Nephron progenitor cell (in vitro differentiated cells): ENCODE data around the gene PLA2G2E.

Experiments
- DNase-seq: peaks from one replicate; pipeline ENCODE4 v3.0.0; 2021
- H3K27ac Mint-ChIP-seq: 2 replicates; pipeline ENCODE4 v1.8.0; 2021; ENCODE audit warnings: mild to moderate bottlenecking, moderate library complexity, mixed read lengths
- H3K27me3 Mint-ChIP-seq: 2 replicates; pipeline ENCODE4 v1.8.0; 2021; ENCODE audit warnings: mild to moderate bottlenecking, low read depth, mixed read lengths; ENCODE audit not compliant: poor library complexity
- H3K36me3 Mint-ChIP-seq: 2 replicates; pipeline ENCODE4 v1.8.0; 2021; ENCODE audit warnings: low read depth, mixed read lengths
- H3K4me1 Mint-ChIP-seq: 2 replicates; pipeline ENCODE4 v1.8.0; 2021; ENCODE audit warnings: mixed read lengths
- H3K4me3 Mint-ChIP-seq: 2 replicates; pipeline ENCODE4 v1.8.0; 2021; ENCODE audit warnings: mild to moderate bottlenecking, moderate library complexity, mixed read lengths
- H3K9me3 Mint-ChIP-seq: 2 replicates; pipeline ENCODE4 v1.8.0; 2021; ENCODE audit warnings: mild to moderate bottlenecking, moderate library complexity, mixed read lengths
- CTCF ChIP-seq: fragments of 200-600 bp; sonication (generic); IDR thresholded peaks from 2 replicates; pipeline ENCODE4 v1.5.0; 2021; ENCODE audit warnings: antibody characterized with exemption

PLA2G2E gene

GRCh38 chr1:19879661-19880060 lies 43.8 kb downstream of the PLA2G2E start:
- peaks cover 39% of the 10 kb centered on the region for H3K4me1 Mint-ChIP-seq

GRCh38 chr1:19879227-19879626 lies 44.2 kb downstream of the PLA2G2E start:
- no peak for TF ChIP-seq CTCF
- no peaks in the 10 kb centered on the region for H3K9me3 Mint-ChIP-seq
- DNase-seq: no peak
- peaks cover 12% of the 10 kb centered on the region for H3K27me3 Mint-ChIP-seq
- H3K4me1 Mint-ChIP-seq: peaks cover 34% of the 10 kb centered on the region
- no peaks in the 10 kb centered on the region for H3K36me3 Mint-ChIP-seq
- H3K4me3 Mint-ChIP-seq: no peak overlapping the region
- H3K27ac Mint-ChIP-seq: no peak overlapping the region

More at GRCh38 chr1:19879661-19880060, 43.8 kb downstream of the PLA2G2E start:
- peaks cover 3% of the 10 kb centered on the region for H3K36me3 Mint-ChIP-seq
- no peaks in the 10 kb centered on the region for H3K9me3 Mint-ChIP-seq
- H3K4me3 Mint-ChIP-seq: no peak overlapping the region
- no peak for DNase-seq
- peaks cover 12% of the 10 kb centered on the region for H3K27me3 Mint-ChIP-seq
- no peak for TF ChIP-seq CTCF
- no peak overlapping the region for H3K27ac Mint-ChIP-seq

- H3K36me3 Mint-ChIP-seq: no peaks in the 10 kb centered on the region
- no peak for DNase-seq
- TF ChIP-seq CTCF: no peak
- no peak overlapping the region for H3K27ac Mint-ChIP-seq
- no peak overlapping the region for H3K4me3 Mint-ChIP-seq
- H3K27me3 Mint-ChIP-seq: peaks cover 14% of the 10 kb centered on the region
- H3K9me3 Mint-ChIP-seq: peaks cover 3% of the 10 kb centered on the region
- peaks cover 28% of the 10 kb centered on the region for H3K4me1 Mint-ChIP-seq
Measured at GRCh38 chr1:19878637-19878985, 44.8 kb downstream of the PLA2G2E start.

GRCh38 chr1:19877821-19878636 lies 45.4 kb downstream of the PLA2G2E start:
- H3K27ac Mint-ChIP-seq: no peak overlapping the region

GRCh38 chr1:19877181-19877750 lies 46.2 kb downstream of the PLA2G2E start:
- H3K27ac Mint-ChIP-seq: no peak overlapping the region
- DNase-seq: no peak
- H3K9me3 Mint-ChIP-seq: peaks cover 3% of the 10 kb centered on the region
- H3K4me1 Mint-ChIP-seq: peaks cover 18% of the 10 kb centered on the region
- H3K36me3 Mint-ChIP-seq: no peaks in the 10 kb centered on the region
- TF ChIP-seq CTCF: no peak
- no peak overlapping the region for H3K4me3 Mint-ChIP-seq
- H3K27me3 Mint-ChIP-seq: peaks cover 22% of the 10 kb centered on the region

More at GRCh38 chr1:19877821-19878636, 45.4 kb downstream of the PLA2G2E start:
- no peak overlapping the region for H3K4me3 Mint-ChIP-seq
- no peak for TF ChIP-seq CTCF
- H3K27me3 Mint-ChIP-seq: peaks cover 18% of the 10 kb centered on the region
- H3K9me3 Mint-ChIP-seq: peaks cover 3% of the 10 kb centered on the region
- DNase-seq: no peak
- H3K36me3 Mint-ChIP-seq: no peaks in the 10 kb centered on the region
- H3K4me1 Mint-ChIP-seq: peaks cover 22% of the 10 kb centered on the region
